Activated B cell treated with CpG ODN at 0.5 μM for 24 hours (primary cell): Measurements from ENCODE around the gene LRCH2. TPM values are rescaled to one million over a fixed set of nuclear protein-coding genes. Genes with fewer than 3 reads are reported as not detected.

Source experiments
- ATAC-seq: fragments of 200-7000 bp; cut with Tn5 transposase; one replicate; pipeline ENCODE4 v1.10.0; 2021; ENCODE audit warnings: low read depth, mild to moderate bottlenecking, moderate library complexity
- CTCF ChIA-PET: fragments of 350-600 bp; sonication (Branson Sonifier 250); formaldehyde crosslinking; loops from one replicate; lab custom pipeline; 2021; ENCODE audit warnings: antibody characterized with exemption; lab: Charles Lee
- POLR2A ChIA-PET: fragments of 350-600 bp; sonication (Branson Sonifier 250); formaldehyde crosslinking; loops from one replicate; lab custom pipeline; 2021; ENCODE audit warnings: antibody characterized with exemption; lab: Charles Lee
- DNase-seq: peaks from one replicate; pipeline ENCODE4 v3.0.0; 2022
- H3K27ac Mint-ChIP-seq: one replicate; pipeline ENCODE4 v1.8.0; 2020; ENCODE audit warnings: mixed read lengths
- H3K27me3 Mint-ChIP-seq: one replicate; pipeline ENCODE4 v1.8.0; 2021; ENCODE audit warnings: mixed read lengths
- H3K36me3 Mint-ChIP-seq: one replicate; pipeline ENCODE4 v1.8.0; 2021; ENCODE audit warnings: low read depth, mixed read lengths
- H3K4me1 Mint-ChIP-seq: one replicate; pipeline ENCODE4 v1.8.0; 2021; ENCODE audit warnings: mixed read lengths
- H3K4me3 Mint-ChIP-seq: one replicate; pipeline ENCODE4 v1.8.0; 2020; ENCODE audit warnings: mild to moderate bottlenecking, mixed read lengths
- H3K9me3 Mint-ChIP-seq: one replicate; pipeline ENCODE4 v1.8.0; 2020; ENCODE audit warnings: mixed read lengths
- intact Hi-C: fragments of 100-400 bp; cut with micrococcal nuclease; formaldehyde crosslinking; loops from one replicate; pipeline ENCODE4 v1.15.1; 2024
- total RNA-seq: library from RNA; stranded (reverse); gene quantifications from 2 replicates; pipeline ENCODE4 v1.2.3, GENCODE V29; 2022
- TF ChIP-seq, protein P1 (sequence below): fragments of 200-600 bp; IDR thresholded peaks from one replicate; pipeline ENCODE4 v1.8.0; 2022; ENCODE audit warnings: antibody characterized with exemption, mild to moderate bottlenecking

LRCH2 gene
- total RNA-seq, 1 donor from 2014 or later: not detected

- ATAC-seq: no peak
- Mint-ChIP-seq H3K27ac (no peak overlapping the region), H3K36me3 (no peaks in the 10 kb centered on the region)
These were observed 59.3 kb downstream of the LRCH2 start for GRCh38 chrX:115174548-115174947.

DNA sequence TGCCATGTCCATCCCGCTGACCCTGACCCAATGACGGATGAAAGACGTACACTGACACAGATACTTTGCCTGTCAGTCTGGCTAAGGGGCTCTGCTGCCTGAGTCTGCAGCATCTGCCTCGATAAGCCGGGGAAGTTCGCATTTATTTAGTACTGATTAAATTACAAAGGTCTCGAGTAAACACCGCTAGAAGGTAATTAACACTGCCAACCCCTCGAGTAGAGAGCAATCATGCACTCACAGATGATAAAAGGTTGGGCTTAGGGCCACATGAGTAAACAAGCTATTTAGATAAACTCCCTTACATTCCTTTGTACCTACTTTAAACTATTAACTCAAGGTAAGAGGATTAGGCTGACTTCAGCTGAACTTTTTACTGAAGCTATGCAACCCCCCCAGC is 60.7 kb downstream of the LRCH2 start:
- Mint-ChIP-seq H3K27ac (no peak overlapping the region), H3K27me3 (no peaks in the 10 kb centered on the region), H3K4me3 (no peak overlapping the region), H3K9me3 (no peaks in the 10 kb centered on the region), H3K36me3 (no peaks in the 10 kb centered on the region), H3K4me1 (no peaks in the 10 kb centered on the region)
- no peak for ATAC-seq
- intact Hi-C loops: no loop called here
- ChIA-PET POLR2A (no interaction called here), CTCF (no interaction called here)
- TF ChIP-seq, protein P1, sequence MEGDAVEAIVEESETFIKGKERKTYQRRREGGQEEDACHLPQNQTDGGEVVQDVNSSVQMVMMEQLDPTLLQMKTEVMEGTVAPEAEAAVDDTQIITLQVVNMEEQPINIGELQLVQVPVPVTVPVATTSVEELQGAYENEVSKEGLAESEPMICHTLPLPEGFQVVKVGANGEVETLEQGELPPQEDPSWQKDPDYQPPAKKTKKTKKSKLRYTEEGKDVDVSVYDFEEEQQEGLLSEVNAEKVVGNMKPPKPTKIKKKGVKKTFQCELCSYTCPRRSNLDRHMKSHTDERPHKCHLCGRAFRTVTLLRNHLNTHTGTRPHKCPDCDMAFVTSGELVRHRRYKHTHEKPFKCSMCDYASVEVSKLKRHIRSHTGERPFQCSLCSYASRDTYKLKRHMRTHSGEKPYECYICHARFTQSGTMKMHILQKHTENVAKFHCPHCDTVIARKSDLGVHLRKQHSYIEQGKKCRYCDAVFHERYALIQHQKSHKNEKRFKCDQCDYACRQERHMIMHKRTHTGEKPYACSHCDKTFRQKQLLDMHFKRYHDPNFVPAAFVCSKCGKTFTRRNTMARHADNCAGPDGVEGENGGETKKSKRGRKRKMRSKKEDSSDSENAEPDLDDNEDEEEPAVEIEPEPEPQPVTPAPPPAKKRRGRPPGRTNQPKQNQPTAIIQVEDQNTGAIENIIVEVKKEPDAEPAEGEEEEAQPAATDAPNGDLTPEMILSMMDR: no peak
- DNase-seq: no peak

More at GRCh38 chrX:115174548-115174947, 59.3 kb downstream of the LRCH2 start:
- TF ChIP-seq, protein P1: no peak
- no peaks in the 10 kb centered on the region for H3K27me3 Mint-ChIP-seq
- H3K4me1 Mint-ChIP-seq: no peaks in the 10 kb centered on the region
- no peaks in the 10 kb centered on the region for H3K9me3 Mint-ChIP-seq
- no peak overlapping the region for H3K4me3 Mint-ChIP-seq
- DNase-seq: no peak
- ChIA-PET CTCF (no interaction called here), POLR2A (no interaction called here)
- intact Hi-C loops: no loop called here

DNA sequence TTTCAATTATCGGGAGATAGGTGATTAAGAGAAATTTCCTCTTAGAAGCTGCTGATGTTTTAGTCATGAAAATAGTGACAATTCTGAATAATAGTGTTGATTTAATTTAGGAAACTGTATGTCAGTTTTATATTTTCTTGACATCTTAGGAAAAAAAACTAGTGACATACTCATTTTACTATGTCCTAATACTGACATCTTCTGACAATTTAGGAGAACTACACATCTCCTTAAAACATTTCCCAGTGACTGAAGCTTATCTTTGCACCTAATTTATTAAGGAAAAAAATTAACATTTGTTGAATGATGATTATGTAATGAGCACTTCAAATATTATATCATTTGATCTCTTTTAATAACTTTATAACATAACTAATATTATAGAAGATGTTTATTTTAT is 86.7 kb downstream of the LRCH2 start:
- Mint-ChIP-seq H3K9me3 (peaks cover under 1% of the 10 kb centered on the region), H3K4me3 (no peak overlapping the region), H3K4me1 (no peaks in the 10 kb centered on the region), H3K36me3 (no peaks in the 10 kb centered on the region), H3K27me3 (no peaks in the 10 kb centered on the region), H3K27ac (no peak overlapping the region)
- TF ChIP-seq, protein P1: no peak
- no peak for ATAC-seq
- ChIA-PET CTCF (no interaction called here), POLR2A (no interaction called here)
- intact Hi-C loops: loop anchor here (10.0 kb wide), 1 partner anchor 532 kb away; no protein-coding TSS in a partner anchor
- no peak for DNase-seq

DNA sequence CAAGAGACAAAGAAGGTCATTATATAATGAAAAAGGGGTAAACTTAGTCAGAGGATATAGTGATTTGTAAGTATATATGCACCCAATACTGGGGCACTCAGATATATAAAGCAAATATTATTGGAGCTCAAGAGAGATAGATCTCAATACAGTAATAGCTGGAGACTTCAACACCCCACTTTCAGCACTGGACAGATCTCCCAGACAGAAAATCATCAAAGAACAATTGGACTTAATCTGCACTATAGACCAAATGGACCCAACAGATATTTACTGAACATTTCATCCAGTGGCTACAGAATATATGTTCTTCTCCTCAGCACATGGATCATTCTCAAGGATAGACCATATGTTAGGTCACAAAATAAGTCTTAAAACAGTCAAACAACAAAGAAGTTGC is 91.8 kb downstream of the LRCH2 start:
- Mint-ChIP-seq H3K36me3 (no peaks in the 10 kb centered on the region), H3K9me3 (peaks cover 2% of the 10 kb centered on the region), H3K4me3 (no peak overlapping the region), H3K4me1 (no peaks in the 10 kb centered on the region), H3K27ac (no peak overlapping the region), H3K27me3 (no peaks in the 10 kb centered on the region)
- ChIA-PET CTCF (no interaction called here), POLR2A (no interaction called here)
- no peak for ATAC-seq
- DNase-seq: no peak
- intact Hi-C loops: loop anchor here (10.0 kb wide), 1 partner anchor 527 kb away; no protein-coding TSS in a partner anchor
- TF ChIP-seq, protein P1: no peak

DNA sequence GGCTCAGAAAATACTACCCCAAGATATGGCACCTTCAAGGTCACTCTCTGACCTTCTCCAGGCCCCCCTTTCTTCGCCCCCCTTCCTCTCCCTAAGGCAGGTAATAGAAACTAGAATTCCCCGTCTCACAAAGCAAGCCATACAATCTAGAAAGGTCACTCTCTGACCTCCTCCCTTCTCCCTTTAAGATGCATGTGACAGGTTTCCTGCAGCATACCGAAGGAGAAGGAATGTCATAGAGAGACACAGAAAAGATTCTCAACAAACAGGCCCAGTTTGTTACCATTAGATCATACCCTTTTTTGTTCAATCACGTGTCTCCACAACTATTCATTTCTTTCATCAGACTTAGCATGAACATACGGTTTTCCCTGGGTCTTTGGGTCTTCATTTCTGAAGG is 95.9 kb downstream of the LRCH2 start:
- Mint-ChIP-seq H3K27ac (no peak overlapping the region), H3K36me3 (no peaks in the 10 kb centered on the region), H3K4me1 (no peaks in the 10 kb centered on the region), H3K4me3 (no peak overlapping the region), H3K9me3 (peaks cover 2% of the 10 kb centered on the region), H3K27me3 (no peaks in the 10 kb centered on the region)
- CTCF ChIA-PET: no interaction called here
- DNase-seq (no peak), ATAC-seq (no peak)
- TF ChIP-seq, protein P1: no peak
- intact Hi-C loops: no loop called here
- POLR2A ChIA-PET: no interaction called here
